HG03159 (cell line): ENCODE results near the gene CRCP.
"Not testable (repeated sequence)": the region's sequence is repeated elsewhere in the genome, so short reads cannot be mapped to it uniquely, and the experiment has no call there.

Experiments used
- ATAC-seq: cut with Tn5 transposase; IDR thresholded peaks from one replicate; pipeline ENCODE4 v1.9.1; 2021; ENCODE audit warnings: mild to moderate bottlenecking, moderate library complexity; ENCODE audit not compliant: unreplicated experiment

CRCP gene

DNA sequence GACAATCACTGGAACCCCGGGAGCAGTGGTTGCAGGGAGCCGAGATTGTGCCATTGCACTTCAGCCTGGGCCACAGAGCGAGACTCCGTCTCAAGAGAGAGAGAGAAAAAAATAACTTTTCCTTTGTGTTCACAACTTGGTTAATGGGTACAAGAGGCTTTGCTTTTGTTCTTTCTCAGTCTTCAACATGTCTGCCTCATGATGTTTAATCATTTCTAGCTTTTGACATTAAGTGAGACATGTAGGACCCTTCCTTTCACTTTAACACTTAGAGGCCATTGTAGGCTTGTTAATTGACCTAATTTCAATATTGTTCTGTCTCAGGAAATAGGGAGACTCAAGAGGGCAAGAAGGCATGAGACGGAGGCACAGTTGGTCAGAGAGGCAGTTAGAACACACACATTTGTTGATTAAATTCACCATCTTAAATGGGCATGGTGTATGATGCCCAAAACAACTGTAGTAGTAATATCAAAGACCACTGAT is 9.3 kb upstream of the CRCP start:
- ATAC-seq, result no peak

DNA sequence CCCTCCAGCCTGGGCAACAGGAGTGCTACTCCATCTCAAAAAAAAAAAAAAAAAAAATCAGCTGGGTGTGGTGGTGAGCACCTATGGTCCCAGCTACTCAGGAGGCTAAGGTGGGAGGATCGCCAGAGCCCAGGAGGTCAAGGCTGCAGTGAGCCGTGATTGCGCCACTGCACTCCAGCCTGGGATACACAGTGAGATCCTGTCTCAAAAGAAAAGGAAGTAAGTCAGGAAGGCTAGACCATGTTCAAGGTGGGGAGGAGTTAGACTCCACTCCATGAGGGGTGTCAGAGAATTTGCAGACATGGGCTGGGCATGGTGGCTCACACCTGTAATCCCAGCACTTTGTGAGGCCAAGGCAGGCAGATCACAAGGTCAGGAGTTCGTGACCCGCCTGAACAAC is 6.2 kb upstream of the CRCP start:
- ATAC-seq, result not testable (repeated sequence)

DNA sequence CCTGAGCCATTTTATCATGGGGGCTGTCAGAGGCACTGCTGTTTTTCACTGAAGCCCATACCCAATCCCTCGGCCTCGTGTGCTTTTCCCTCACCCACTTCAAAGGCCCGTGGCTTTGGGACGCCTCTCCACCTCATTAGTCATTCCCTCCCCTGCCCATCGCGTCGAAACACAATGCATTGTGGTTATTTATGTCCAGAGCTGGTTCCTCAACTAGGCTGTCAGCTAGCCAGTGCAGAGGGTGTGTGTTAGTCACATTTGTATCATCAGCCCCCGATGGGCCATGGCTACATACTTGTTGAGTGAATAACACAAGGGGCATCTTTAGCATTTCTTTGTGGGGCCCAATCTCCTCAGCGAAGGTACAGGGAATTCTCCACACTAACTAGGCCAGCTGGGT is 3.8 kb upstream of the CRCP start:
- ATAC-seq, result no peak

DNA sequence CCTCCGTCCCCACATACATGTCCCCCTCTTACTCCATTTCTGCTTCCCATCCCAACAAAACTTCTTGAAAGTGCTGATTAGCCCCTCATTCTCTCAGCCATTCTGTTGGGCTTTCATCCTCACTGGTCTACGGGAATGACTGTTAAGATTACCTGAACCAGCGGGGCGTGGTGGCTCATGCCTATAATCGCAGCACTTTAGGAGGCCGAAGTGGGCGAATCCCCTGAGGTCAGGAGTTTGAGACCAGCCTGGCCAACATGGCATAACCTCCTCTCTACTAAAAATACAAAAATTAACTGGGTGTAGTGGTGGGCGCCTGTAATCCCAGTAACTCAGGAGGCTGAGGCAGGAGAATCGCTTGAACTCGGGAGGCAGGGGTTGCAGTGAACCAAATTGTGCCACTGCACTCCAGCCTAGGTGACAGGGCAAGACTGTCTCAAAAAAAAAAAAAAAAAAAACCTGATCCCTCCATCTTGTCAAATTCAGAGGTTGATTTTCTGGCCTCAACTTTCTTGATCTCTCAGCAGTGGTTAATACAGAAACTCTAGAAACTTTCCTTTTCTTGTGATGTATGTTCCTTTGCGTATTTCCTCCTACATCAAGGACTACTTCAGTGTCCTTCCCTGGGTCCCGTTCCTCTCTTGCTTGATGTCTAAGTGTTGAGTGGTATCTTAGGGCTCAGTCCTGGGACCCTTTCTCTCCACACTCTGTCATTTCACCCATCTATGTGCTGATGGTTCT is 2.2 kb downstream of the CRCP start:
- ATAC-seq, result not testable (repeated sequence)

DNA sequence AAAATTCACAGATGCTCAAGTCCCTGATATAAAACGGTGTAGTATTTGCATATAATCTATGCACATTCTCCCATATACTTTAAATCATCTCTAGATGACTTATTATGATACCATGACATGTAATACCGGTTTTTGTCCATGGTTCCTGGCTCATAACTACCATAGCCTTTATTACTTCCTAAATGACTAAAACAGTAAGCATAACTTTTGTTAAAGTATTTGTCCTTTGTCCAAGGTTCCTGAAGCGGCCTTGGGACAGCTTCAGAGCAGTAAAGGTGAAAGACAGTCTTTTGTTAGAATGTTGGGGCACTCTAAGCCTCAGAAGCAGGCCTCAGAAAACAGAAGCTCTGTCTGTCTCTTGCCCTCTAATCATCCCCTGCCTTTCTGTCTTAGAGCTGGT is 4.0 kb downstream of the CRCP start:
- ATAC-seq, result no peak

DNA sequence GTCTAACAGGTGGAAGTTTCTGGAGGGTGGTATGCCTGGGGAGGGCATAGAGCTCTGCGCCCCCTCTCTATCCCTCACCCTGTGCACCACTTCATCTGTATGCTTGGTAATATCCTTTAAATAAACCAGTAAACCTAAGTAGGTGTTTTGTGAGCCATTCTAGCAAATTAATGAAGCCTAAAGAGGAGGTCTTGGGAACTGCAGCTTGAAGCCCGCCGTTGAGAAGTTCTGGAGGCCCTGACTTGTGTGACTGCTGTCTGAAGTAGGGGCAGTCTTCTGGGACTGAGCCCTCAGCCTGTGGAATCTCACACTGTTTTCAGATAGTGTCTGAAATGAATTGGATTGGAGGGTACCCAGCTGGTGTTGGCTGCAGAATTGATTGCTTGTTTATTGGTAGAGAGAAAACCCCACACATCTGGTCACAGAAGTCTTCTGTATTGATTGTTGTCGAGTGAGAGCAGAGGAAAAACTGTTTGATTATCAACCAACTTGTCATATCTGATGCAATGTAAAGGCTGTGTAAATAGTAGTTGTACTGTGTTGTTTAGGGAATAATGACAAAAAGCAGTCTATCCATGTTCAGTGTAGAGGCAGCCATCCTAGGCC is 4.7 kb downstream of the CRCP start:
- ATAC-seq, result no peak

DNA sequence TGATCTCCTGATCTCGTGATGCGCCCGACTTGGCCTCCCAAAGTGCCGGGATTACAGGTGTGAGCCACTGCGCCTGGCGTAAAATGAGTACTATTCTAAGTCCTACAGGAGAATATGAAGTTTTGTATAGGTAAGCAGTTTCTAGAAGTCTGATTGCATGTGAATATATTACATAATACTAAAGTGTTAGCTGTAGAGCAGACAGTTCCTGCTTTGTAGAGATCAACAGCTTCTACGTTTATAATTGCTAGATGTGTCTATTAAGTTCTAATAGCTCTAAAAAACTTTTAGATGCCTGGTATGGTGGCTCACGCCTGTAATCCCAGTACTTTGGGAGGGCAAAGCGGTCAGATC is 8.5 kb downstream of the CRCP start:
- no peak for ATAC-seq

DNA sequence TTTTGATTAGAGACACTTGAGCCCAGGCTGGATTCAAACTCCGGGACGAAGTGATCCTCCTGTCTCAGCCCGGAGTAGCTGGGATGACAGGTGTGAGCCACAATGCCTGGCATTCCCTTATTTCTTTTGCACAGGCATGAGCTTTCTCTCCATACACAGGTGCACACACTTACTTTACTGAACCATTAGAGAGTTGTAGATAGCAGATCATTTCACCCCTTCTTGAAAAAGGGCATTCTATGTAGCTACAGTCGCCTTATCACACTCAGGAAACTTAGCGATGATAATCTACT is 9.9 kb downstream of the CRCP start:
- ATAC-seq, result not testable (repeated sequence)

DNA sequence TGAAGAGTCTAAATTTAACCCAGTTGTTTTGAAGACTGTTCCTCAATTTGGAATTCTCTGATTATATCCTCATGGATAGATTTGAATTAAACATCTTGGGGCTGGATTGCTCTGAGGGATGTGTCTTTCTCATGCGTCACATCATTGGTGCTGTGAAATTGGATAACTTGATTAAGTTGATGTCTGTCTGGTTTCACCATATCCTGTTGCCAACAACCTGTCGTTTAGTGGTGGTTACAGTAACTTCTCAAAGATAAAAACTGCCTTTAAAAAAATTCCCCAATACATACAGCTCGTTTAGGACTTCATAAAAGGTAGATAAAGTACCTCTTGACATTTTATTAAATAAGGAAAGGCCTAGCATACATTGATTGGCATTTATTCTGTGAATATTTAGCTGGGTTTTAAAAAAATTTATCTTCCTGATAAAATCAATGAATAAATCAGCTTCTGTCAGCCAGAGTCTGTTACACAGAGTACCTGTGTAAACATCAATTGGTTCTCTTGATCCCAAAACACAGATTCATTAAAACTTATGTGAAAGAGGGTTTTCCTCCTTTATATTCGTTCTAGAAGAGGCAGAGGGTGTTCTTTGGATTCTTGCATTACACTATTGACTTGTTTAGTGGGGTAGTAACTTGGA is 10.5 kb downstream of the CRCP start:
- ATAC-seq, result no peak

DNA sequence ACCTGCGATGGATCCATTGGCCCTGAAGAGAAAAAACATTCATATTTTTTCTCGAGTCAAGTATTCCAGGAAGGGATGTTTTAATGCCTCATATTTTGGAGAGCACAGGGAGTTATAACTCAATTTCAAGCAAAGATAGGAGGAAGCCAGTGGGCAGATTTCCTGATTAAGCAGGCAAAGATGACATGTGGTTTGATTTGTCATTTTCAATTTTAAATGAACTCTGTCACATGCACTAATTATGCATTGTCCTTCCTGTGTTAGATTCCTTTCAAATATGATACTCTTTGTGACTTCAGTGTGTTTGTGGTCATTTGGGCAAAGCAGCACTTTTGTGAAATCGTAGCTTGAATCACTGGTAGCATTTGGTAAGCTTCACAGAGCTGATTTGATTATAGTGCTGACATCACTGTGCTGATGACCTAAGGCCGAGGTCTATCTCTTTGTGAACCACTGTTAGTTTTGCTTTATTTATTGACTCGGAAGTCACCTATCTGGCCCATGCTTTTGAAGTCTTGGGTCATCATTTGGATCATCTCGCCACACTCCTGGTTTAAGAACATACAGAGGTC is 11.2 kb downstream of the CRCP start:
- not testable (repeated sequence) for ATAC-seq

DNA sequence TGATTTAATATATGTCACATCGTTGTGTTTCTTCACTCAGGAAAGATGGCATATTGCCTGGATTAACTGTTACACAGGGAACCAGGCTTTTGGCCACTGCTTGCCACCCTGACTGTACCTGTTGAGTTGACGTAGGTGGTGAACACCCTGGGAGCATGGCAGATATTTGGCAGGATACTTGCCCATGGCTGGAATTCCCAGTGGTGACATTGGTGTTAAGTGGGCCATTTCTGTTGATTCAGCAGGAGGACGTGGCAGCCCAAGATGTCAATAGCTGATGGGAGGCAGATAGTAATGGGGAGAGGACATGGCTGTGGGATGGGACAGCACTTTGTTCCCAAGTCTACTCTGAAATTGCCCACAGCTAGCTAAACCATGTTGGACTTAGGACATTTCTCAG is 12.5 kb downstream of the CRCP start:
- not testable (repeated sequence) for ATAC-seq

DNA sequence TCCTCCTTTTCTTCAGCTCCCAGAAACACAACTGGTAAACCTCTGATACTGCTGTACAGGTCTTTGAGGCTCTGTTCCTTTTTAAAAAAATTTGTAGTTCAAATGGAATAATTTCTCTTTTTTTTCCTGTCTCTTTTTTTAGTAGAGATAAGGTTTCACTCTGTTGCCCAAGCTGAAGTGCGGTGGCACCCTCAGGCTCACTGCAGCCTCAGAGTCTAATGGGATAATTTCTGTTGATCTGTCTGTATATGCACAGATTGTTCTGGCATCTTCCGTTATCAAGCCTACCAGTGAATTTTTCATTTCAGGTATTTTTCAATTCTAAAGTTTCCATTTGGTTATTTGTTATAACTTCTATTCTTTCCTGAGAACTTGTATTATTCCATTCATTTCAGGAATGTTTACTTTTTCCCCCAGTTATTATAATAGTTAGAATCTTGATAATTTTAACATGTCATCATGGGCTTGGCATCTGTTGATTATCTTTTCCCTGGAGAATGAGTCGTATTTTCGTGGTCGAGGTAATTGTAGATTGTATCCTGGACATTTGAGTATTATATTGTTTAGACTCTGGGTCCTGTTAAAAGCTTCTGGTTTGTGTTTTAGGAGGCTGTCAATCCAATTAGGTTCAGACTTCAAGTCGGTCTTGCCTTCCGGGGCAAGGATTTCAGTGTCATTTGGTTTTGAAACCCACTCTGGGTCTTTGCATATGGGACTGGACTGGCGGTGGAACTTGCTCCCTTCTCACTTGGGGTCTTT is 24.5 kb downstream of the CRCP start:
- no peak for ATAC-seq

DNA sequence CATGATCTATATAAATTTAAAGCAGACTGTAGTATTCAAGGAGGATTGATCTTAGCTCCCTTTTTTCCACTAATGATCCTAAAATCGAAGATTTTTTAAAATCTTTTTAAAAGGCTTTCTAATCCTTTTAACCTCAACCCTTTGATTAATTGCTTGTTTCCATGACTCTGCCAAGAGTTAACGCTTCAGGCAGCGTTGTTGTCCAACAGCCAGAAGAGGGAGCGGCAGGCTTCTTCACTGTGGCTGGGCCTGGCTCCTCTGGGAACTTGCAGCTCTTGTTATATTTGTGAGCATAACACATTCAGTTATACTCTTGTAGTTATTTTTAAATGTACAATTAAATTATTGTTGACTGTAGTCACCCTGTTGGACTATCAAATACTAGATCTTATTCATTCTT is 26.3 kb downstream of the CRCP start:
- ATAC-seq, result no peak

DNA sequence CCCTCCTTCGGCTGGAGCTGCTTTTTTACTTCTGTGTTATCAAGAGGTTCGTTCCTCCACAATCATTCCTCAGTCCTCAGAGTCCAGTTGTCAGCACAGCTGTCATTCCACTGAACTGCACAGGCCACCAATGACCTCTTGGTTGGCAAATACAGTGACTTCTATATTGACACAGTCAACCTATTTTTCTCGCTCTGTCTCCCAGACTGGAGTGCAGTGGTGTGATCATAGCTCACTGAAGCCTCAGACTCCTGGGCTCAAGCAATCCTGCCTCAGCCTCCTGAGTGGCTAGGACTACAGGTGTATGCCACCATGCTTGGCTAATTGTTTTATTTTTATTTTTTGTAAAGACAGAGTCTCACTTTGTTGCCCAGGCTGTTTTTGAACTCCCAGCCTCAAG is 27.7 kb downstream of the CRCP start:
- no peak for ATAC-seq

DNA sequence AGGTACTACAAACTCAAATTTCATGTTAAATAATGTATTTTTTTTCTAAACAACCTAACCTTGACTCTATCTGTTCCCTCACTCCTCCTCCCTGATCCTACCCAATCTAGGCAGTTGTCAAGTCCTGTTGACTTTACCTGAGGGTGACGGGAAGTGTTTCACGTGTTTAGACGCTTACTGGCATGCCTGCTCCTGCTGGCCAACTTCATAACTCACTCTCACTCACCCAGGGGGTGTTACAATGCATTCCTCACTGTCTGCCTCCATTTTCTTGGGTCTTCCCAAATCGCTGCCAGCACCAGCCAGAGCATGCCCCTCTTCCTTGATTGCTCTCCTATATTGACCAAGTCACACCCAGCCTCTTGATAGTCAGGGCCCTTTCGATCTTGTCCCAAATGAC is 28.3 kb downstream of the CRCP start:
- no peak for ATAC-seq

DNA sequence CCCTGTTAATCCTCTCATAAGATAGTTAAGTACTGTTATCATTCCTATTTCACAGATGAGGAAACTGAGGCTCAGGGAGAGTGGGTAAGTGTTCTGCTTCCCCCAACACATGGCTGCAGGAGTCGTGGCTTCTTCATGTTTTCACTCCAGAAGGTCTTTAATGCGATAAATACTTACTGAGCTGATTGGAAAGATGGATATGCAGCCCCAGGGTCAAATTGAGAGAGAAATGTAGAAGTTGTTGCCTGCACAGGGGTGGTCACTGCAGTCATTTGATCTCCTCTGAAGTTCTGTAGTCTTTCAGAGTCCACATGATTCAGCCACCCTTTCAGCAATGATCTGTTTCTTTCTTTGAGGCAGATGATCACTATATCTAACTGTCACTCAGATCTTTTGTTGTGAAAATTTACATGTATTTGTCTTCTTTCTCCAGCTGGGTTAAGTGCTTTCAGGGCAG is 29.3 kb downstream of the CRCP start:
- no peak for ATAC-seq

DNA sequence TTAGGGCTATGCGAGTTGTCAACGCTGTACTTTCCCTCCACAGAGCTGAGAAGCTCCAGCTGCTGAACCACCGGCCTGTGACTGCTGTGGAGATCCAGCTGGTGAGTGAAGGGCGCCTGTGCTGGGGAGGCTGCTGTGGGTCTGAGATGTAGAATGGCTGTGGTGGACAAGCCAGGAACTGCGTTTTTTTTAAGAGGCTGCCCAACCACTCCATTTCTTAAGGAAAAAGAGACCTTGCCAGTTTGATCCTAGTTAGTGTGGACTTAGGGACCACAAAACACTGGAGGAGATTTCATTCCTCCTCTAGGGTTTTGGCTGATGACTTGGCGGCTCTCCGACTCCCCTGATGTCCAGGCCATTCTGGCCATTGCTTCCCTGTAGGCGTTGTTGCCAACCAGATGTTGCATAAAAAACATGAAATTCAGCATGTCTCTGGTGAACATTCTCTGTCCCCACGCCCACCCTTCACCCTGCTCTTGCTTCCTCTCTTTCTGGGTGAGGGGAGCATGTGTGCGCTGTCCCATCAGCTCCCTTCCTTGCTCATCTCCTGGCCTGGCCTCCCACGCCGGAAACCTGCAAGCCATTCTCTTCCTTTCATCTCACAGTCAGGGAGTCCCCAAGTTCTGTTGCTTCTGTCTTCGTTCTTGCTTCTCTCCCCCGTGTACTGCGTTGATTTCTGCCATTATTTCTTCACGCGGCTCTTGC is 30.9 kb downstream of the CRCP start:
- ATAC-seq, result no peak

DNA sequence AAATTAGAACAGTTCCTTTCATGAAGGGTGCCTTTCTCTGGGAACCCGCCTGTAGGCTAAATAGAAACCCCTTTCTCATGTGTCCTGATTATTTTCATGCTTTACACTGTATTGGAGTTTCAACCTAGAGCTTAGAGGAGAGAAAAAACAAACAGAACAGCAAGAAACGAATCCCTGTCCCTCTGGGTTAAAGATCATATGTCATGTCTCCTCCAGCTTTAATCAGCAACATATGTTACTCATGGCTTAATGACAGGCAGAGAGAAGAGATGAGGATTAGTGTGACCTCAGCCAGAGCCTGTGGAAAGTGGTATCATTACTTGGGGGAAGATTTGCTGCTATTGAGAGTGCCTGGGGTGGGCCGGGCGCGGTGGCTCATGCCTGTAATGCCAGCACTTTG is 32.1 kb downstream of the CRCP start:
- no peak for ATAC-seq

DNA sequence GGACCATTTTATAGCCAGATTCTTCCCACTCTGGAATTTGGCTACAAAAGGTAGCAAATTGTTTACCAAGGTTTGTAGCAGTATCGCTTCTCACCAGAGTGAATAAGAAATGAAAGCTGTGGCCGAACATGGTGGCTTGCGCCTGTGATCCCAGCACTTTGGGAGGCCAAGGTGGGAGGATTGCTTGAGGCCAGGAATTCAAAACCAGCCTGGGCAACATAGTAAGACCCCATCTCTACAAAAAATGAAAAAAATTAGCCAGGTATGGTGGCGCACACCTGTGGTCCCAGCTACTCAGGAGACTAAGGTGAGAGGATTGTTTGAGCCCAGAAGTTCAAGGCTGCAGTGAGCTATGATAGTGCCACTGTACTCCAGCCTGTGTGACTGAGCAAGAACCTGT is 33.0 kb downstream of the CRCP start:
- not testable (repeated sequence) for ATAC-seq

DNA sequence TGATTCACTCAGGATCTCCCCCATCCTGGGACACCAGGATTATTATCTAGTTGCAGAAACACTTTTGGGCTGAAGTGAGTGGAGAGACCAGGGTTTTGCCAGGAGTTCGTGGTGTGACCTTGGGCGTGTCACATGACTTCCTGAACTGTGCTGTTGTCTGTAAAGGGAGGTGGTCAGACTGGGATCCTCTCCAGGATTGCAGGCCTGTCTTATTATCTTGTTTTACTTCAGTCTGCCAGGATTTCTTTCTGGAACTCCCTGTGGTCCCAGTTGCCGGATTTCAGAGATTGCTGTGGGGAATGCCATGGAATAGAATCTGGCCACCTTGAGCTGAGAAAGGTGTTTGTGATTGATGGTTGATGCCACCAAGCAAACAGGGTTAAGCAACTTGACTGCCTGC is 35.8 kb downstream of the CRCP start:
- ATAC-seq, result no peak
